H1 (cell line): ENCODE results near the gene WFDC1. TPM values are rescaled to one million over a fixed set of nuclear protein-coding genes. Genes with fewer than 3 reads are reported as not detected.

Experiments used
- CTCF ChIA-PET: fragments of 300-600 bp; sonication (Branson Sonifier 250); formaldehyde crosslinking; loops from one replicate; lab custom pipeline; 2021; ENCODE audit not compliant: partially characterized antibody; lab: Charles Lee
- POLR2A ChIA-PET: fragments of 300-600 bp; sonication (Branson Sonifier 250); formaldehyde crosslinking; loops from one replicate; lab custom pipeline; 2021; ENCODE audit warnings: inconsistent platforms; ENCODE audit not compliant: partially characterized antibody; lab: Charles Lee
- DNase-seq, 2 experiments: peaks; one replicate each; pipeline versions ENCODE4 v3.0.0 to v3.0.0-alpha.2; 2010 to 2022; ENCODE audit warnings: low spot score in 2 of 2, low read depth in 1 of 2, mixed read lengths in 1 of 2
- FAIRE-seq: peaks from 2 replicates; lab custom pipeline; 2011; peaks lifted over from hg19 to GRCh38; lab: Jason Lieb, UNC
- H2AFZ ChIP-seq: 2 replicates; pipeline ENCODE4 v1.8.1; 2012; ENCODE audit warnings: low read length, inconsistent platforms
- H2AK5ac ChIP-seq: 2 replicates; pipeline ENCODE4 v1.6.1; 2013; ENCODE audit warnings: low read depth, low read length
- H2BK120ac ChIP-seq: replicated peaks from 2 replicates; pipeline ENCODE3; 2013; ENCODE audit warnings: low read depth, low read length, inconsistent platforms
- H2BK12ac ChIP-seq: 2 replicates; pipeline ENCODE4 v1.6.1; 2013; ENCODE audit warnings: low read depth, low read length
- H2BK15ac ChIP-seq: 2 replicates; pipeline ENCODE4 v1.6.1; 2013; ENCODE audit warnings: low read length
- H2BK20ac ChIP-seq: 2 replicates; pipeline ENCODE4 v1.6.1; 2013; ENCODE audit warnings: low read length
- H2BK5ac ChIP-seq: 2 replicates; pipeline ENCODE4 v1.6.1; 2013; ENCODE audit warnings: low read depth, low read length
- H3K14ac ChIP-seq: 2 replicates; pipeline ENCODE4 v1.6.1; 2013; ENCODE audit warnings: inconsistent platforms; ENCODE audit not compliant: insufficient read length
- H3K18ac ChIP-seq: 2 replicates; pipeline ENCODE4 v1.6.1; 2013; ENCODE audit warnings: low read length; ENCODE audit errors: extremely low read depth
- H3K23ac ChIP-seq: 2 replicates; pipeline ENCODE4 v1.6.1; 2013; ENCODE audit warnings: inconsistent platforms; ENCODE audit not compliant: insufficient read length
- H3K23me2 ChIP-seq: 2 replicates; pipeline ENCODE4 v1.6.1; 2013; ENCODE audit warnings: low read depth, low read length
- H3K27ac ChIP-seq: 2 replicates; pipeline ENCODE4 v1.6.1; 2011; ENCODE audit warnings: low read depth, low read length, inconsistent platforms
- H3K27me3 ChIP-seq, 4 experiments: replicated peaks in 1 of 4; 1 replicate in 1 of 4; 2 replicates in 3 of 4; pipeline versions ENCODE4 v1.6.1 to v1.8.1; 2011 to 2013; ENCODE audit warnings: low read length in 3 of 4, mild to moderate bottlenecking in 3 of 4, inconsistent platforms in 2 of 4, mixed read lengths in 2 of 4, moderate library complexity in 1 of 4; ENCODE audit not compliant: control insufficient read depth in 3 of 4, insufficient read depth in 3 of 4; ENCODE audit errors: extremely low read depth in 1 of 4
- H3K36me3 ChIP-seq, 4 experiments: 2 replicates each; pipeline versions ENCODE4 v1.6.1 to v1.8.1; 2011 to 2013; ENCODE audit warnings: mild to moderate bottlenecking in 4 of 4, low read length in 3 of 4, moderate library complexity in 2 of 4, control low read depth in 1 of 4, inconsistent platforms in 1 of 4; ENCODE audit not compliant: insufficient read depth in 4 of 4, control insufficient read depth in 2 of 4
- H3K4ac ChIP-seq: replicated peaks from 2 replicates; pipeline ENCODE3; 2013; ENCODE audit warnings: low read length, low read depth, mixed read lengths, inconsistent platforms; ENCODE audit not compliant: insufficient read length
- H3K4me1 ChIP-seq, 4 experiments: replicated peaks in 1 of 4; 1 replicate in 1 of 4; 2 replicates in 3 of 4; pipeline versions ENCODE4 v1.6.1 to v1.8.1; 2011 to 2013; ENCODE audit warnings: low read length in 3 of 4, inconsistent platforms in 2 of 4, mixed read lengths in 1 of 4; ENCODE audit not compliant: insufficient read depth in 4 of 4, control insufficient read depth in 3 of 4
- H3K4me2 ChIP-seq, 2 experiments: 2 replicates each; pipeline versions ENCODE4 v1.6.1 to v1.8.1; 2011 to 2013; ENCODE audit warnings: low read depth in 2 of 2, low read length in 2 of 2, control low read depth in 1 of 2, inconsistent platforms in 1 of 2, mild to moderate bottlenecking in 1 of 2; ENCODE audit not compliant: insufficient read depth in 1 of 2
- H3K4me3 ChIP-seq, 4 experiments: fragments of 200-600, 300-600 bp in 1 of 4; sonication (generic), shearing (Covaris generic), sonication (Bioruptor Twin) in 1 of 4; 2 replicates each; pipeline versions ENCODE4 v1.5.1 to v1.8.1; 2011 to 2016; ENCODE audit warnings: low read length in 4 of 4, low read depth in 3 of 4, control low read depth in 2 of 4, inconsistent platforms in 2 of 4, mild to moderate bottlenecking in 2 of 4, mixed read lengths in 1 of 4, moderate library complexity in 1 of 4; ENCODE audit not compliant: insufficient read depth in 2 of 4; ENCODE audit errors: extremely low read depth in 1 of 4
- H3K56ac ChIP-seq: replicated peaks from 2 replicates; pipeline ENCODE3; 2013; ENCODE audit warnings: low read depth, mild to moderate bottlenecking, mixed read lengths, low read length, inconsistent platforms; ENCODE audit not compliant: insufficient read length
- H3K79me1 ChIP-seq: 2 replicates; pipeline ENCODE4 v1.6.1; 2013; ENCODE audit warnings: low read depth, low read length, control low read depth
- H3K79me2 ChIP-seq, 2 experiments: 2 replicates each; pipeline versions ENCODE4 v1.6.1 to v1.8.1; 2012 to 2013; ENCODE audit warnings: low read length in 2 of 2, mild to moderate bottlenecking in 2 of 2, inconsistent platforms in 1 of 2; ENCODE audit not compliant: insufficient read depth in 2 of 2, control insufficient read depth in 1 of 2
- H3K9ac ChIP-seq, 4 experiments: replicated peaks in 1 of 4; 1 replicate in 1 of 4; 2 replicates in 3 of 4; pipeline versions ENCODE4 v1.6.1 to v1.8.1; 2011 to 2013; ENCODE audit warnings: low read depth in 3 of 4, low read length in 3 of 4, control low read depth in 2 of 4, mild to moderate bottlenecking in 2 of 4, moderate library complexity in 2 of 4, inconsistent platforms in 1 of 4; ENCODE audit errors: extremely low read depth in 1 of 4
- H3K9me3 ChIP-seq, 2 experiments: 2 replicates each; pipeline versions ENCODE4 v1.6.1 to v1.8.1; 2012 to 2013; ENCODE audit warnings: mild to moderate bottlenecking in 2 of 2, moderate library complexity in 2 of 2, control low read depth in 1 of 2, inconsistent platforms in 1 of 2, low read depth in 1 of 2, low read length in 1 of 2, mixed read lengths in 1 of 2; ENCODE audit not compliant: insufficient read depth in 2 of 2
- H4K20me1 ChIP-seq, 2 experiments: replicated peaks in 1 of 2; 2 replicates each; pipeline versions ENCODE3 to v1.8.1; 2011 to 2013; ENCODE audit warnings: inconsistent platforms in 2 of 2, low read length in 2 of 2, mild to moderate bottlenecking in 1 of 2; ENCODE audit not compliant: insufficient read depth in 2 of 2, control insufficient read depth in 1 of 2
- H4K5ac ChIP-seq: 2 replicates; pipeline ENCODE4 v1.6.1; 2013; ENCODE audit warnings: low read length, low read depth, mixed read lengths, inconsistent platforms; ENCODE audit not compliant: insufficient read length
- H4K8ac ChIP-seq: 2 replicates; pipeline ENCODE4 v1.8.0; 2013; ENCODE audit warnings: mild to moderate bottlenecking, moderate library complexity, low read length, inconsistent platforms; ENCODE audit not compliant: insufficient read depth; ENCODE audit errors: extremely low read depth
- H4K91ac ChIP-seq: replicated peaks from 2 replicates; pipeline ENCODE3; 2013; ENCODE audit warnings: low read length, mixed read lengths, inconsistent platforms; ENCODE audit not compliant: insufficient read length
- KDM4A ChIP-seq: IDR thresholded peaks from one replicate; pipeline ENCODE4 v1.7.1; 2012; ENCODE audit warnings: low read depth, mild to moderate bottlenecking, moderate library complexity, low read length, inconsistent platforms; ENCODE audit not compliant: severe bottlenecking
- WGBS, 2 experiments: shearing (Covaris generic) in 1 of 2; methylation state at CpG; one replicate each; pipeline versions ENCODE4 v1.1.6 to v1.1.7; 2013 to 2015; ENCODE audit warnings: low lambda C conversion rate in 2 of 2, mixed read lengths in 2 of 2, inconsistent platforms in 1 of 2, low coverage in 1 of 2, missing lambda C conversion rate in 1 of 2; ENCODE audit not compliant: insufficient replicate concordance in 2 of 2, insufficient coverage in 1 of 2, insufficient read length in 1 of 2; ENCODE audit errors: extremely low coverage in 1 of 2, missing lambda C conversion rate in 1 of 2; 5-methylcytosine and 5-hydroxymethylcytosine counted together
- polyA plus RNA-seq, 7 experiments: library from polyadenylated mRNA; depleted of rRNA in 3 of 7; stranded (reverse) in 5 of 7; unstranded in 2 of 7; fragments of >200 nt in 5 of 7; fragments of 200-250 nt in 2 of 7; gene quantifications; 1 replicate in 5 of 7; 2 replicates in 1 of 7; 4 replicates in 1 of 7; pipeline versions ENCODE4 v1.2.1 to v1.2.3, GENCODE V29; 2011 to 2013; ENCODE audit warnings: missing spikeins in 2 of 7, mixed read lengths in 2 of 7
- total RNA-seq: library from RNA; stranded (reverse); fragmentation: NEBNext Ultra II Directional; extraction: Animal tissue kit (Norgen Biotek cat#: 25700); gene quantifications from 2 replicates; pipeline ENCODE4 v1.2.1, GENCODE V29; 2021

WFDC1 gene
- total and polyA plus RNA-seq, 2 of the 8 experiments (the other 6 are each of a cell fraction or from before 2014, with no cell fraction given), result 0.70 to 1.1 TPM

- ChIA-PET POLR2A (no interaction called here), CTCF (interaction anchor here (0.7 to 1.0 kb wide), 2 partner anchors 12 to 62 kb away, joined by 3 to 4 read pairs; no protein-coding TSS in a partner anchor)
- no peak overlapping the region for H3K18ac ChIP-seq
- H3K27me3 ChIP-seq, result peaks cover 0 to 3% (median 0%) of the 10 kb centered on the region in 4 experiments; a peak in 1 of 7 replicates
- H2BK20ac ChIP-seq, result no peak overlapping the region
- H4K5ac ChIP-seq, result no peak overlapping the region
- H2AK5ac ChIP-seq, result no peak overlapping the region
- no peak overlapping the region for H3K56ac ChIP-seq
- H4K8ac ChIP-seq, result no peak overlapping the region
- no peak overlapping the region for H3K4me2 ChIP-seq
- H3K79me2 ChIP-seq, result no peaks in the 10 kb centered on the region; a peak in 1 of 4 replicates
- no peaks in the 10 kb centered on the region for H4K20me1 ChIP-seq
- H3K27ac ChIP-seq, result no peak overlapping the region
- WGBS, 2 experiments, result 84% methylated on average over 4 of the region's 4 CpGs; no CpG with 5 or more reads in 1 of the 2 experiments
- H3K4ac ChIP-seq, result no peak overlapping the region
- H2BK12ac ChIP-seq, result no peak overlapping the region
- FAIRE-seq (no peak), DNase-seq (no peak)
- H3K4me3 ChIP-seq, result no peak overlapping the region
- H2BK15ac ChIP-seq, result no peak overlapping the region
- TF ChIP-seq KDM4A, result no peak
- no peak overlapping the region for H4K91ac ChIP-seq
- H3K23me2 ChIP-seq, result no peaks in the 10 kb centered on the region; the same call in 1 of the 2 replicates
- H3K14ac ChIP-seq, result no peak overlapping the region
- no peaks in the 10 kb centered on the region for H3K36me3 ChIP-seq
- H3K23ac ChIP-seq, result no peak overlapping the region
- no peak overlapping the region for H2BK120ac ChIP-seq
- H2AFZ ChIP-seq, result no peak overlapping the region
- no peaks in the 10 kb centered on the region for H3K79me1 ChIP-seq
- no peak overlapping the region for H3K9ac ChIP-seq
- peaks cover 4 to 5% of the 10 kb centered on the region in 2 experiments; a peak in 1 of 4 replicates for H3K9me3 ChIP-seq
- no peaks in the 10 kb centered on the region for H3K4me1 ChIP-seq
- H2BK5ac ChIP-seq, result no peak overlapping the region
Measured at GRCh38 chr16:84255050-84255810, 39.4 kb upstream of the WFDC1 start.
